ENCODE results near the gene LGI4.

LGI4 gene

GRCh38 chr19:35134601-35135242, at the start of gene LGI4:
TSS of gene LGI4 (minus strand) at chr19:35135059. CDS start at chr19:35134680, 379 bp downstream.
- DNase-seq: no peak

GRCh38 chr19:35184267-35184666, 49.4 kb upstream of the LGI4 start:
- DNase-seq: no peak

- no peak for DNase-seq
These were observed 46.5 kb upstream of the LGI4 start for GRCh38 chr19:35181387-35181786.

- no peak for DNase-seq
These were observed 45.0 kb upstream of the LGI4 start for GRCh38 chr19:35179830-35180229.

GRCh38 chr19:35178701-35179100, 43.8 kb upstream of the LGI4 start:
- no peak for DNase-seq

GRCh38 chr19:35177377-35178274, 42.8 kb upstream of the LGI4 start:
- no peak for DNase-seq

- no peak for DNase-seq
These were observed 41.3 kb upstream of the LGI4 start for GRCh38 chr19:35176181-35176570.

- DNase-seq: no peak
These were observed 39.4 kb upstream of the LGI4 start for GRCh38 chr19:35174226-35174625.

- no peak for DNase-seq
These were observed 36.9 kb upstream of the LGI4 start for GRCh38 chr19:35171730-35172129.

GRCh38 chr19:35170359-35171061, 35.7 kb upstream of the LGI4 start:
- DNase-seq: no peak

GRCh38 chr19:35169221-35169995, 34.5 kb upstream of the LGI4 start:
- peak in 1 of 2 experiments; percentile 46 for DNase-seq

GRCh38 chr19:35168196-35168595, 33.3 kb upstream of the LGI4 start:
- DNase-seq: no peak

- DNase-seq: no peak
These were observed 32.6 kb upstream of the LGI4 start for GRCh38 chr19:35167251-35168119.

GRCh38 chr19:35166100-35167063, 31.5 kb upstream of the LGI4 start:
- no peak for DNase-seq

GRCh38 chr19:35165200-35166058, 30.6 kb upstream of the LGI4 start:
- no peak for DNase-seq

GRCh38 chr19:35164418-35164817, 29.6 kb upstream of the LGI4 start:
- no peak for DNase-seq

GRCh38 chr19:35162471-35163326, 27.8 kb upstream of the LGI4 start:
- no peak for DNase-seq

- DNase-seq: no peak
These were observed 26.5 kb upstream of the LGI4 start for GRCh38 chr19:35161434-35161743.
